HepG2 (cell line): Measurements from ENCODE around the gene PACS2. TPM values are rescaled to one million over a fixed set of nuclear protein-coding genes. Genes with fewer than 3 reads are reported as not detected.
A peak's percentile ranks its signal among the peaks of the same experiment; 100 is the strongest.

ENCODE experiments used
- FOXJ3 ChIP-seq: sonication (generic); formaldehyde crosslinking; IDR thresholded peaks from 2 replicates; pipeline ENCODE4 v1.4.0; 2020; ENCODE audit warnings: missing genetic modification reagents, mild to moderate bottlenecking, borderline replicate concordance
- KIAA2018 ChIP-seq: sonication (generic); formaldehyde crosslinking; IDR thresholded peaks from 2 replicates; pipeline ENCODE4 v1.5.0; 2020; ENCODE audit warnings: mild to moderate bottlenecking, missing genetic modification reagents, borderline replicate concordance
- MIER3 ChIP-seq: IDR thresholded peaks from 2 replicates; pipeline ENCODE4 v1.6.1; 2016; ENCODE audit warnings: missing compliant biosample characterization, borderline replicate concordance
- RERE ChIP-seq: IDR thresholded peaks from 2 replicates; pipeline ENCODE4 v1.6.1; 2016; ENCODE audit warnings: low read depth, missing genetic modification reagents, missing compliant biosample characterization
- ZNF280D ChIP-seq: sonication (generic); formaldehyde crosslinking; IDR thresholded peaks from 2 replicates; pipeline ENCODE4 v1.5.1; 2020; ENCODE audit warnings: mild to moderate bottlenecking, missing genetic modification reagents
- ZNF441 ChIP-seq: sonication (generic); formaldehyde crosslinking; IDR thresholded peaks from 2 replicates; pipeline ENCODE4 v1.7.0; 2021; ENCODE audit warnings: missing genetic modification reagents, borderline replicate concordance
- ZNF780A ChIP-seq: sonication (generic); formaldehyde crosslinking; IDR thresholded peaks from 2 replicates; pipeline ENCODE4 v1.8.0; 2022; ENCODE audit warnings: mild to moderate bottlenecking, missing genetic modification reagents, moderate library complexity
- polyA plus RNA-seq, 8 experiments: library from polyadenylated mRNA; depleted of rRNA in 3 of 8; stranded (reverse) in 7 of 8; unstranded in 1 of 8; fragments of >200 nt; fragmentation: Illumina TruSeq in 4 of 8; extraction: Trizol in 4 of 8; gene quantifications; 2 replicates each; pipeline versions ENCODE4 v1.2.1 to v1.2.3, GENCODE V29; 2011 to 2016; ENCODE audit warnings: low read depth in 4 of 8, missing spikeins in 1 of 8, mixed read lengths in 1 of 8; ENCODE audit not compliant: insufficient read depth in 1 of 8
- total RNA-seq, 5 experiments: library from RNA; depleted of rRNA; stranded (reverse); fragments of >200 nt; fragmentation: Illumina TruSeq; extraction: Trizol; gene quantifications; 2 replicates each; pipeline ENCODE4 v1.2.3, GENCODE V29; 2016; ENCODE audit warnings: low read depth in 1 of 5

Gene PACS2
- total and polyA plus RNA-seq, 2 of the 13 experiments (the other 11 are each of a cell fraction or from before 2014, with no cell fraction given), result 23.6 to 27.6 TPM

GRCh38 chr14:105398044-105398725, 83.6 kb downstream of the PACS2 start, which contains the start of gene TEX22 (continued):
- TF ChIP-seq ZNF280D (CRISPR knock-in tag), result no peak
- TF ChIP-seq KIAA2018 (CRISPR knock-in tag), result no peak
- 0 out of 2 replicates have a peak, but pooled peaks have one; percentile 6 for TF ChIP-seq ZNF780A (CRISPR knock-in tag)
- TF ChIP-seq ZNF441 (CRISPR knock-in tag), result 0 out of 2 replicates have a peak, but pooled peaks have one; percentile 27
- peak; percentile 47; the same call in 1 of the 2 replicates for TF ChIP-seq MIER3 (CRISPR knock-in tag)
- TF ChIP-seq FOXJ3 (CRISPR knock-in tag), result no peak
- TF ChIP-seq RERE, result no peak
